Sciatic nerve (tissue), 2 donors: Measurements from ENCODE around the gene CRB3. TPM values are rescaled to one million over a fixed set of nuclear protein-coding genes. Genes with fewer than 3 reads are reported as not detected.
A peak's percentile ranks its signal among the peaks of the same experiment; 100 is the strongest.
"Not testable (repeated sequence)": the region's sequence is repeated elsewhere in the genome, so short reads cannot be mapped to it uniquely, and the experiment has no call there.

ENCODE experiments used
- ATAC-seq: fragments of 200-7000 bp; cut with Tn5 transposase; one replicate; pipeline ENCODE4 v1.9.1; 2020; ENCODE audit warnings: mild to moderate bottlenecking, moderate library complexity
- DNase-seq: peaks from one replicate; pipeline ENCODE4 v3.0.0-alpha.2; 2020; ENCODE audit warnings: low spot score
- intact Hi-C: fragments of 100-400 bp; cut with DNase I; formaldehyde crosslinking; loops from one replicate; pipeline ENCODE4 v1.14.2; 2022
- total RNA-seq: library from RNA; stranded (reverse); fragmentation: NEBNext Ultra II Directional; extraction: Animal tissue kit (Norgen Biotek cat#: 25700); gene quantifications from one replicate; pipeline ENCODE4 v1.2.1, GENCODE V29; 2021
- donor health status: DM: no; HTN: no; CAD: no.
- donor health status: DM: no; HTN: no; CAD: no.

The CRB3 gene
- total RNA-seq, 1 donor from 2014 or later, result not detected

GRCh38 chr19:6482343-6482686, 18.2 kb downstream of the CRB3 start:
- intact Hi-C loops, result no loop called here
- DNase-seq (no peak), ATAC-seq (no peak)

GRCh38 chr19:6483235-6483634, 19.2 kb downstream of the CRB3 start:
- DNase-seq (no peak), ATAC-seq (no peak)
- intact Hi-C loops, result no loop called here

GRCh38 chr19:6484230-6484629, 20.2 kb downstream of the CRB3 start:
- no peak for DNase-seq
- intact Hi-C loops, result no loop called here
- no peak for ATAC-seq

- DNase-seq, result no peak
- ATAC-seq, result no peak
- intact Hi-C loops, result no loop called here
Measured at GRCh38 chr19:6484831-6485230, 20.8 kb downstream of the CRB3 start.

- ATAC-seq, result no peak
- DNase-seq, result no peak
- intact Hi-C loops, result no loop called here
Measured at GRCh38 chr19:6489278-6490061, 25.4 kb downstream of the CRB3 start.

- no peak for ATAC-seq
- DNase-seq, result no peak
- intact Hi-C loops, result no loop called here
Measured at GRCh38 chr19:6490134-6490533, 26.1 kb downstream of the CRB3 start.

- ATAC-seq (no peak), DNase-seq (no peak)
- intact Hi-C loops, result no loop called here
Measured at GRCh38 chr19:6491802-6492592, 27.9 kb downstream of the CRB3 start.

- intact Hi-C loops, result no loop called here
- ATAC-seq (no peak), DNase-seq (no peak)
Measured at GRCh38 chr19:6494438-6495036, 30.5 kb downstream of the CRB3 start.

GRCh38 chr19:6495947-6496346, 31.9 kb downstream of the CRB3 start:
- no peak for ATAC-seq
- DNase-seq, result no peak
- intact Hi-C loops, result no loop called here

GRCh38 chr19:6498294-6499036, 34.4 kb downstream of the CRB3 start:
- intact Hi-C loops, result no loop called here
- ATAC-seq, result no peak

GRCh38 chr19:6499052-6499790, 35.1 kb downstream of the CRB3 start:
- ATAC-seq (no peak), DNase-seq (no peak)
- intact Hi-C loops, result no loop called here

More at GRCh38 chr19:6498294-6499036, 34.4 kb downstream of the CRB3 start:
- no peak for DNase-seq

- intact Hi-C loops, result no loop called here
- no peak for DNase-seq
- ATAC-seq, result no peak
Measured at GRCh38 chr19:6500837-6501739, 37.0 kb downstream of the CRB3 start.

- DNase-seq (no peak), ATAC-seq (peak; percentile 53)
- intact Hi-C loops, result no loop called here
Measured at GRCh38 chr19:6501740-6502648, 37.9 kb downstream of the CRB3 start, which contains the start of gene TUBB4A. Gene TUBB4A, minus strand, starts transcription at chr19:6502309. Its CDS starts 97 bp downstream, at chr19:6502212.

- intact Hi-C loops, result no loop called here
- no peak for ATAC-seq
- no peak for DNase-seq
Measured at GRCh38 chr19:6503407-6504201, 39.5 kb downstream of the CRB3 start.

- ATAC-seq, intact Hi-C loops, DNase-seq: not testable (repeated sequence)
Measured at GRCh38 chr19:6508028-6508771, 44.1 kb downstream of the CRB3 start.
